OCI-LY3 (cell line): ENCODE data around the gene TMCC1.

Experiments
- H2AFZ ChIP-seq: fragments of 200-600, 300-600 bp; shearing (Covaris generic); 2 replicates; pipeline ENCODE4 v1.6.0; 2014; ENCODE audit warnings: antibody characterized with exemption, low read depth, low read length
- H3K27ac ChIP-seq: fragments of 200-600, 300-600 bp; sonication (generic); 2 replicates; pipeline ENCODE4 v1.5.1; 2014; ENCODE audit warnings: mild to moderate bottlenecking, low read length, moderate library complexity, mixed read lengths
- H3K27me3 ChIP-seq: fragments of 200-600, 300-600 bp; sonication (generic); 2 replicates; pipeline ENCODE4 v1.6.1; 2014; ENCODE audit warnings: low read depth, low read length, mixed read lengths
- H3K36me3 ChIP-seq: fragments of 200-600, 300-600 bp; sonication (generic); replicated peaks from 2 replicates; pipeline ENCODE3; 2014; ENCODE audit warnings: low read depth, low read length, mixed read lengths
- H3K4me1 ChIP-seq: fragments of 300-600, 200-600 bp; sonication (generic); 2 replicates; pipeline ENCODE4 v1.6.1; 2014; ENCODE audit warnings: low read length, mixed read lengths
- H3K4me2 ChIP-seq: fragments of 200-600, 300-600 bp; sonication (generic); 2 replicates; pipeline ENCODE4 v1.6.1; 2014; ENCODE audit warnings: low read length, mixed read lengths
- H3K4me3 ChIP-seq: fragments of 300-600, 200-600 bp; sonication (generic); 2 replicates; pipeline ENCODE4 v1.5.1; 2014; ENCODE audit warnings: antibody characterized with exemption, mild to moderate bottlenecking, low read length, moderate library complexity
- H3K79me2 ChIP-seq: fragments of 300-600, 200-600 bp; shearing (Covaris generic); 2 replicates; pipeline ENCODE4 v1.6.1; 2014; ENCODE audit warnings: mild to moderate bottlenecking, low read length, mixed read lengths
- H3K9ac ChIP-seq: fragments of 300-600, 200-600 bp; shearing (Covaris generic); 2 replicates; pipeline ENCODE4 v1.6.0; 2014; ENCODE audit warnings: mild to moderate bottlenecking, low read length, moderate library complexity
- H3K9me3 ChIP-seq: fragments of 200-600, 300-600 bp; shearing (Covaris generic); 2 replicates; pipeline ENCODE4 v1.6.1; 2014; ENCODE audit warnings: low read length, mixed read lengths; ENCODE audit not compliant: insufficient read depth
- H4K20me1 ChIP-seq: fragments of 200-600, 300-600 bp; sonication (generic); 2 replicates; pipeline ENCODE4 v1.6.1; 2016; ENCODE audit warnings: low read length, mixed read lengths; ENCODE audit not compliant: insufficient read depth
- CTCF ChIP-seq: fragments of 200-600, 300-600 bp; sonication (generic); IDR thresholded peaks from 2 replicates; pipeline ENCODE4 v1.5.1; 2014; ENCODE audit warnings: antibody characterized with exemption, low read length, low read depth
- EZH2phosphoT487 ChIP-seq: fragments of 200-600 bp; shearing (Covaris generic); IDR thresholded peaks from 2 replicates; pipeline ENCODE4 v1.6.1; 2018; ENCODE audit warnings: antibody characterized with exemption, mixed run types, low read depth

The TMCC1 gene

GRCh38 chr3:129663930-129664646 lies 229.4 kb downstream of the TMCC1 start:
- no peak overlapping the region for H3K9ac ChIP-seq
- H3K79me2 ChIP-seq, result no peaks in the 10 kb centered on the region; the same call in 1 of the 2 replicates
- no peaks in the 10 kb centered on the region for H3K9me3 ChIP-seq
- H2AFZ ChIP-seq, result no peak overlapping the region
- no peak overlapping the region for H3K4me3 ChIP-seq
- no peaks in the 10 kb centered on the region for H3K27me3 ChIP-seq
- TF ChIP-seq CTCF, result no peak
- no peak for TF ChIP-seq EZH2phosphoT487
- H3K4me1 ChIP-seq, result peaks cover 15% of the 10 kb centered on the region
- H3K4me2 ChIP-seq, result no peak overlapping the region
- H3K27ac ChIP-seq, result no peak overlapping the region
- H4K20me1 ChIP-seq, result no peaks in the 10 kb centered on the region
- no peaks in the 10 kb centered on the region for H3K36me3 ChIP-seq

- H3K9me3 ChIP-seq, result no peaks in the 10 kb centered on the region
- TF ChIP-seq CTCF (no peak), EZH2phosphoT487 (no peak)
- no peak overlapping the region for H3K9ac ChIP-seq
- H3K4me3 ChIP-seq, result no peak overlapping the region
- H3K27ac ChIP-seq, result no peak overlapping the region
- H2AFZ ChIP-seq, result no peak overlapping the region
- peaks cover 20% of the 10 kb centered on the region for H3K4me1 ChIP-seq
- H3K27me3 ChIP-seq, result no peaks in the 10 kb centered on the region
- H3K36me3 ChIP-seq, result no peaks in the 10 kb centered on the region
- no peaks in the 10 kb centered on the region for H4K20me1 ChIP-seq
- no peak overlapping the region for H3K4me2 ChIP-seq
- H3K79me2 ChIP-seq, result no peaks in the 10 kb centered on the region; the same call in 1 of the 2 replicates
Measured at GRCh38 chr3:129663045-129663446, 230.5 kb downstream of the TMCC1 start.

- Histone ChIP-seq H2AFZ (no peak overlapping the region), H3K9me3 (no peaks in the 10 kb centered on the region), H3K36me3 (no peaks in the 10 kb centered on the region), H3K79me2 (no peaks in the 10 kb centered on the region; the same call in 1 of the 2 replicates), H3K27me3 (no peaks in the 10 kb centered on the region), H3K9ac (no peak overlapping the region), H3K4me1 (peaks cover 28% of the 10 kb centered on the region), H3K4me3 (no peak overlapping the region), H3K27ac (no peak overlapping the region), H4K20me1 (no peaks in the 10 kb centered on the region), H3K4me2 (peak overlapping the region; percentile 48)
- TF ChIP-seq EZH2phosphoT487 (no peak), CTCF (no peak)
Measured at GRCh38 chr3:129662191-129662608, 231.3 kb downstream of the TMCC1 start.

GRCh38 chr3:129661766-129662165 lies 231.7 kb downstream of the TMCC1 start:
- no peaks in the 10 kb centered on the region for H3K9me3 ChIP-seq
- H2AFZ ChIP-seq, result no peak overlapping the region
- H3K4me1 ChIP-seq, result peaks cover 32% of the 10 kb centered on the region
- peak overlapping the region; percentile 48 for H3K4me2 ChIP-seq
- no peak overlapping the region for H3K9ac ChIP-seq
- no peaks in the 10 kb centered on the region for H3K27me3 ChIP-seq
- H3K79me2 ChIP-seq, result no peaks in the 10 kb centered on the region; the same call in 1 of the 2 replicates
- no peaks in the 10 kb centered on the region for H4K20me1 ChIP-seq
- H3K27ac ChIP-seq, result no peak overlapping the region
- H3K36me3 ChIP-seq, result no peaks in the 10 kb centered on the region
- TF ChIP-seq CTCF, result no peak
- TF ChIP-seq EZH2phosphoT487, result no peak
- no peak overlapping the region for H3K4me3 ChIP-seq
